HG02571 (cell line): ENCODE results near the gene CLDND2.

Experiments used
- ATAC-seq: cut with Tn5 transposase; IDR thresholded peaks from one replicate; pipeline ENCODE4 v1.9.1; 2021; ENCODE audit warnings: mild to moderate bottlenecking, moderate library complexity; ENCODE audit not compliant: unreplicated experiment

The CLDND2 gene

DNA sequence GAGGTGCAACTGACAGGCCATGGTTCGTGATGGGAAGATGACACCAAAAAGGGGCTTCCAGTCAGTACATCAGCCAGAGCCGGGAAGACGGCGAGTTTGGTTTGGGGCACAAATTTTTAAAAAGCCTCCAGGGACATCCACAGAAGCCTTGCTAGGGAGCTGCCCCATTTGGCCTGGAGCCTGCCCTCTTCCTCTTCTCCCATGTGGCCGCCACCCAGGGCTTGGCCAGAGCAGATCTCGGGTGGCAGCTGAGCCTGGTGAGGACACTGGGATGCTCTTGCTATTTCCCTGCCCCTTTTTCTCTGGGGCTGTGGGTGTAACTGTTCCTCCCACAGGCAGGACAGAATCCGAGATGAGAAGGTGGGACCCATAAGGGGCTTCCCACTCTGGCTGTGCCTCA lies 10.9 kb downstream of the CLDND2 start:
- no peak for ATAC-seq

DNA sequence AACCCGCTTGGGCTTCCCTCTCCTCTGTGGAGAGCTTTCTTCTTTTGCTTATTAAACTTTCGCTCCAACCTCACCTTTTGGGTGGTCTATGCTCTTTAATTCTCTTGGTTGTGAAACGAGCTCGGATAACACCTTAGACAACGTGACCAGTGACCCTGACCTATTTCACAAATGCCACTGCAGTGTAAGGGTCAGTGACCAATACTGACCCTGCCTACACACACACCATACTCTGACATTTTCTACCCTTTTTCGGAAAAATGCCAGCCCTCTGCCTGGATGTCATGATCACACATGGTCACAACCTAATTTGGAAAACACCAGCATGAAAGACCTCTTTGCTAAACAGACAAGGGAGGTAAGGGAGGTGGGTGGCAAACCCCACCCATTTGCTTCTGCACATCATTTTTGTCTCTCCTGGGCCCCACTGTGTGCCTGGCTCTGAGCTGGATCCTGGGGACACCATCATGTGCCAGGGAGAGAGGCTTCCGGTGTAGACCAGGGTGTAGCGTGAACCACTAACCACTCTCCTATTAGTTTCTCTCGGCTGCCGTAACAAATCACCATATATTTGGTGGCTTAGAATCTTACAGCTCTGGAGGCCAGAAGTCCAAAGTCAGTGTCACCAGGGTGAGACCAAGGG lies 12.5 kb downstream of the CLDND2 start:
- ATAC-seq = no peak

DNA sequence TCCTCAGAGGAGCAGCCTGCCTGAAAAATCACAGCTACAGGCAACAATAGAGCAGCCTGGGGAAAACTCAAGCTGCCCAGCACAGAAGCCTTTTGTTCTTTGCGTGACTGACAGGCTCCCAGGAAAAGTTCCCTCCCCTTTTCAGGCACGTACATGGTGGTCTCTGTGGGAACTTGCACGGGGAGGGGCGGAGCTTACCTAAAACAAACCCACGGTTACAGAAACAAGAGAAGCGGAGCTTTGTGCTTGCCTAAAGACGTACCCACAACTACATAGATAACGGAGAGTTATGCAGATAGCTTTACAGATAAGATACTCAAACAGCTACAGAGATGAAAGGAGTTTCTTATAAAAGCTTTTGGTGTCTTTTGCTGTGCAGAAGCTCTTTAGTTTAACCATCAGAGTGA lies 14.1 kb downstream of the CLDND2 start:
- no peak for ATAC-seq

DNA sequence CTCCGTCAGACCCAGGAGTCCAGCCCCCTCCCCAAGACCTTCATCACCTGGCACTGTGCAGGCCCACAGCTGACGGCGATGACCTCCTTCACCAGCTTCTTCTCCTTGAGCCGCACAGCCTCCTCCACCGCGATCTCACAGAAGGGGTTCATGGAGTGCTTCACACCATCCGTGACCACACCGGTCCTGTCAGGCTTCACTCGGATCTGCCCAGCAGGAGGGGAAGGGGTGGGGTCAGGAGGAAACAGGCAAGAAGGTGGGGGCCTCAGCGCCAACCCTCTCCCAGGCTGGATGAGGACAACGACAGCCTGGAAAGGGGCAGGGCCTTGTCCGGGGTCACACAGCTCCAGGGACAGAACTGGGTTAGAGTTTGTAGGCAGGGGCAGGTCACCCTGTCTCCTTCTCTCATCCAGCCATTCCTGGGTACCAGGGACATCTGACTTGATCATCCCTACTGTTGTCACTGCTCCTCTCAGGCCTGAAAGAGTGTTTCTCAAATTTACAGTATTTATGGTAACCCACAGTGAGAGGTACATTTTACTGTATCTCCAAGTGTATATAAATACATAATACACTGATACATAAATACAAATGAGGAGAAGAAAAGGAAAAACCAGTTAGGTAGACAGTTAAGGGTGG lies 14.6 kb downstream of the CLDND2 start:
- no peak for ATAC-seq

DNA sequence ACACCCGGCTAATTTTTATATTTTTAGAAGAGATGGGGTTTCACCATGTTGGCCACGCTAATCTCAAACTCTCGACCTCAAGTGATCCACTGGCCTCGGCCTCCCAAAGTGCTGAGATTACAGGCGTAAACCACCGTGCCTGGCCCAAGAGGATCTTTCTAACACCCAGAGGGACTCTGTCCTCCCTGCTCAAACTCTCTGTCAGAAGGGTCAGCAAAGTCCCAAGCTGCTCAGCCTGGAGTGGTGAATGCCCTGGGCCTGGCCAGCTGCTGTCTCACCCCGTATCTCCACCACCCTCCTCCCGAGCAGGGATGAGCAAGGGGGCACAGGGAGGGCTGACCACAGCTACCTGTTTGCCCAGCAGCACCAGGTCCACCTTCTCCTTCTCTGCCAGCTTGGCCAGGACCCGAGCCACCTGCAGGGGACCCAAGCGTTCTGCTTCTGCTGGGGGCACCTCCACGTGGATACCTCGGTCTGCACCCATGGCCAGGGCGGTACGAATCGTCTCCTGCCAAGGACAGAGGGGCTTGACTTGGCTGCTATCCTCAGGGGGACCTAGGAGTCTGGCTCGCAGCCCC lies 15.9 kb downstream of the CLDND2 start:
- ATAC-seq = no peak

DNA sequence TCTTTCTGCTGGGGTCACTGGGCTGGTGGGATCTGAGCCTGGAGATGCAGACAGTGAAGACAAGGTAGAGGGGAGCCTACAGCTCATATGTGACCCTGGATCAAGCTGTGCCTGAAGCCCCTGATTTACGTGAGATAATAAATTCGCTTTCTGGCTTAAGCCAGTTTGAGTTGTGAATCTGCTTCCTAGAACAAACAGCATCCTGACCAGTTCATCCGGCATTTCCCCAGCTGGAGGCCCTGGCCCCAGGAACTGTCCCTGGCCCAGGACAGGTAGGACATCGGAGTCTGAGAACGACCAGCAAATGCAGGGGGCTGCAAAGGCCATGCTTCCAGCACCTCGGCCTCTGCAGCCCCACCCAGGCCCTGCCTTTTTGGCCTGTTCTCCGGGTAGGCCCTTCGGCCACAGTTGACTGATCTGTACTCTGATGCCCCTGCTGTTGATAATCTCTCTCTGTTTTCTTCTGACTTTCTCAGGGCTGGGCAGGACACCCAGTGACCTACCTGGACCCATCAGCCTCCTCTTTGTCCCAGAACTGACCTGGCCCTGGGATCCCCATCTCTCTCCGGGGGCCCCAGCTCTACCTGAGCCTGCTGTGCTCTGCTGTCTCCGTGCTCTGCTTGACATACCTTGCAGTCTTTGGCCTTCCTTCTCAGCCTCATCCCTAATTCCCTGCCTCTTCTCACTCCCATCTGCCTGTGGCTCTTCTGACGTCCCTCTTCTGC lies 17.4 kb downstream of the CLDND2 start:
- no peak for ATAC-seq

DNA sequence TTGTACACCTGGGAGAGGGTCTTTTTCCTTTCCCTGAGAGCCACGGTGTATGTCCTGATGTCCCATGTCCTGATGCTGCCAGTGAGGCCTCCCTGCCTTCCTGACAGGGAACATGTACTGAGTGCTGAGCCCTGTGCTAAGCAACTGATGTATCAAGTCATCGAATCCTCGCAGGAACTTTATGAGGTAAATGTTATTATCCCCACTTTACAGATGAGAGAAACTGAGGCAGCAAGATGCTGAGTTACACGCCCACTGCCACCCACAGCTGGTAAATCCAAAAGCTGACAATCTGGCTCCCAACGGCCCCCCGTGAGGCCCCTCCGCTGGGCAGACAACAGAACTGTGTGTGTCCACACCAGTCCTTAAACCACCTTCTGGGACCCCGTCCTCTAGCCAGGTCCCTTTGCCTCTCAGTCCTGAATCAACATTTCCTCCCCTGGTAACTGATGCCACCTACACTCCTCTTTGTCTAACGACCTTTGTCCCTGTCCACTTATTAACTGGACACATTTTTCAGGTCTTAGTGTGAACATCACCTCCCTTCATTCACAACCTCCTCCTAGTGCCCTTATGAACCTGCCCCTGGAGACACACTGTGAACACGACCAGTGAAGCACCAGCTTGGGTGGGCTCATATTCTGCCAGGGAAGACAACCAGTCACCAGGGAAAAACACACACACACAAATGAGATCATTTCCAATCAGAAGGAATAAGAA lies 21.4 kb downstream of the CLDND2 start:
- no peak for ATAC-seq

DNA sequence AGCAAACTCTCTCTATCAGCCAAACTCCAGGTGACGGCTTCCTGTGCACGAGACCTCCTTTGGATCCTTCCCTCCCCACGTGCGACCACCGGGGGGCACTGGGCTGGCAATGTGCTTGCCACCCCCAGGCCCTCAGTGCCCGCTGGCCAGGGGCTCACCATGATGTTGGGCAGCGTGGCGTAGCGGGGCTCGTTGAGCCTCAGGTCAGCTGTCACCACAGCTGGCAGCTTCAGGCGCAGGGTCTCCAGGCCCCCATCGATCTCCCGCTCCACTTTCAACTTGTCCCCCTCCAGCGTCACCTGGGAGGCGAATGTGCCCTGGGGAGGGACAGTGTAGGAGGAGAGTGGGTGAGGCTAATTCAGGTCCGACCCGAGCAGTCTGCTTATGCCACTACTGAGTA lies 22.1 kb downstream of the CLDND2 start:
- no peak for ATAC-seq

DNA sequence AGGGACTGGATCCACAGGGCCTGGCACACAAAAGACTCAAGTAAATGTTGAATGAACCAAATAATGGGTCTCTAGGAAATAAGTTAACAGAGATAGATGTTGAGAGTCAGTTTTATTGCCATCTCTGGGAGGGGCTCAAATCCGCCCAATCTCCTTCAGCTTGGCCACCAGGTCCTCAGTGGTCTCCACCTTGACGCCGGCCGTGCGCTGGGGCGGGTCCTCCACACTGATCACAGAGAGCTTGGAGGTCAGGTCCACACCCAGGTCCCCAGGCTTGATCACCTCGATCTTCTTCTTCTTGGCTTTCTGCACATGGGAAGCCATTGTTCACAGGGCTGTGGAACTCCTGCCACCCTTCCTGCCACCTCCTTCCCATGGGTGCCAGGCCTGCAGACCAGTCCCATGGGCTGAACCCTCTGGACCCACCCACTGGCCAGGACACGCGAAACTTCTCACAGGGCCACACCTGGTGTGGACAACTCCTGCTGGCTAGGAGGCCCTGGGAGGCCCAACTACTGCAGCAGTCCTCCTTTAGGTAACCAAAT lies 23.7 kb downstream of the CLDND2 start:
- no peak for ATAC-seq

DNA sequence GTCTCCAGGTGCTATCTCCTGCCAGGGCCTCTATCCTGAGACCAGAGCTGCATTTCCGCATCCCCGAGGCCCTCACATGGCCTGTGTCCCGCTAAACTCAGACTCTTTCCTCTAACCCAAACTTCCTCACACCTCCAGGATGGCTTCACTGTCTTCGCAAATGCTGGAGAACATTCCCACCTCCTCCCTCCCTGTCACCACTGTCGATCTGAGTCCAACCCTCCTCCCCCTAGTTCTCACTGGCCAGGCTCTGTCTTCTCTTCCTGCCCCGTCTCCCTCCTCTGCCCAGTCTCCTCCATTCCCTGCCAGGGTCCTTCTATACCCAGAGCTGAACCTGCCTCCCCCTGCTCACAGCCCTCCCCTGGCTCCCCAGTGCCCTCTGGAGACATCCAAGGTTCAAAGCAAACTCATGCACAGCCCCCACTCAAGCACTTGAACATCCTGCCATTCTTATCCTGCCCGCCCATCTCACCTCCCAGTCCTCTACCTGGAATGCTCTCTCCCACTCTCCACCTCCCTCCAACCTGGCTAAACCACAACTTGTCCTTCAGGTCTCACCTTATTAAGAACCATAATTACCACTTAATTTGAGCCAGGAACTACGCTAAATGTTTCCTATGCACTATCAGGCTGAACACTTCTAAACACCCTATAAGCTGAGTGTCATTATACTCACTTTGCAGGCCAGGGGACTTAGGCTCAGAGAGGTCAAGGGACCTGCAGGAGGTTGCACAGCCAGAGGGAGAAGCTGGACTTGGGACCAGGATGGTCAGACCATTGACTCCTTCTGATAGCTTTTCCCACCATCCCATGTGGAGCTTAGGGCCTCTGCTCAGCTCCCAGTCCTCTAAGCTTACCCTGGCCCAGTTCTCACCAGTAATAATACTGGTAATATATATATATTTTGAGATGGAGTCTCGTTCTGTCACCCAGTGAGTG lies 25.9 kb downstream of the CLDND2 start:
- no peak for ATAC-seq

DNA sequence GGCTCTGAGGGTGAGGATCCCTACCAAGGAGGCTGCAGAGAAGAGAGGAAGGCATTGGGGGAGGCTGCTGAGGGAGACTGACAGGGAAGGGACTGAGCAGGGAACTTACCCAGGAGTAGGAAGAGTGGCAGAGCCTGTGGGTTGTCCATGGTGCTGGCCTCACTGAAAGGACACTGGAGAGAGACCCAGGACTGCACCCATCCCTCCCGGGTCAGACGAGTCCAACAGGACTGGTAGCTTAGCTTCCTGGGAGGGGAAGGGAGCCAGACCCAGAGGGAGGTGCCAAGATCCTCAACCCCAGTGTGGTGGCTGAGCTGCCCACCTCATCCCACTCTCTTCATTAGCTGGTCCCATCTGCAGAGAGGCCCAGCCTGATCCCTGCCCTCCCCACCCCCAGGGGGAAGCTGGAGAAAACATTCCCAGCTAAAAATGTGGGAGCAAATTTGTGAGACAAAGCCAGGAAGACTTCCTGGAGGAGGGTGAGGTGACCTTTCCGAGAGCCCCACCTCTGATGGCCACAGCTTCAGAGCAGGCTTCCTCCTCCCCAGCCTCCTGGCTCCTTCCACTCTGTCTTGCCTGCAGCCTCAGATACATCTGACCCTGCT lies 26.7 kb downstream of the CLDND2 start, which contains the start of gene VSIG10L:
Gene VSIG10L (minus strand): TSS at position 164 of the 605 bp plus-strand sequence. CDS start 15 bp downstream, at position 149.
- ATAC-seq = no peak

DNA sequence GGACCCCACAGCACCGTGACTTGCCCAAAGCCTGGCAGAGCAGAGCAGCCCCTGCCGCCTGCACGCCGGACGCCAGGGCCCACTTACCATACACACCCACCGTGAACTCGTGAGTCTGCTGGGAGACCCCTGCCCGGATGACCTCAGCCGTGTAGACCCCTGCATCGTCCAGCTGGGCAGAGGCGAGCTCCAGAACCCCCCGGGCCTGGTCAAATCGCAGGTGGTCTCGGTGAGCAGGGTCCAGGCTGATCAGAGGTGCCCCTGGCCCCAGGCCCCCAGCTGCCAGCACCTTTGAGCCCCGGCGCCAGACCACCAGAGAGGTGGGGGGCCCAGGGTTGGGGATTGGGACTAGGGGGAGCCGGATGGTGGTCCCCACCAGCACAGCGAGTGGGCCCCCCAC lies 27.7 kb downstream of the CLDND2 start:
- ATAC-seq = no peak

DNA sequence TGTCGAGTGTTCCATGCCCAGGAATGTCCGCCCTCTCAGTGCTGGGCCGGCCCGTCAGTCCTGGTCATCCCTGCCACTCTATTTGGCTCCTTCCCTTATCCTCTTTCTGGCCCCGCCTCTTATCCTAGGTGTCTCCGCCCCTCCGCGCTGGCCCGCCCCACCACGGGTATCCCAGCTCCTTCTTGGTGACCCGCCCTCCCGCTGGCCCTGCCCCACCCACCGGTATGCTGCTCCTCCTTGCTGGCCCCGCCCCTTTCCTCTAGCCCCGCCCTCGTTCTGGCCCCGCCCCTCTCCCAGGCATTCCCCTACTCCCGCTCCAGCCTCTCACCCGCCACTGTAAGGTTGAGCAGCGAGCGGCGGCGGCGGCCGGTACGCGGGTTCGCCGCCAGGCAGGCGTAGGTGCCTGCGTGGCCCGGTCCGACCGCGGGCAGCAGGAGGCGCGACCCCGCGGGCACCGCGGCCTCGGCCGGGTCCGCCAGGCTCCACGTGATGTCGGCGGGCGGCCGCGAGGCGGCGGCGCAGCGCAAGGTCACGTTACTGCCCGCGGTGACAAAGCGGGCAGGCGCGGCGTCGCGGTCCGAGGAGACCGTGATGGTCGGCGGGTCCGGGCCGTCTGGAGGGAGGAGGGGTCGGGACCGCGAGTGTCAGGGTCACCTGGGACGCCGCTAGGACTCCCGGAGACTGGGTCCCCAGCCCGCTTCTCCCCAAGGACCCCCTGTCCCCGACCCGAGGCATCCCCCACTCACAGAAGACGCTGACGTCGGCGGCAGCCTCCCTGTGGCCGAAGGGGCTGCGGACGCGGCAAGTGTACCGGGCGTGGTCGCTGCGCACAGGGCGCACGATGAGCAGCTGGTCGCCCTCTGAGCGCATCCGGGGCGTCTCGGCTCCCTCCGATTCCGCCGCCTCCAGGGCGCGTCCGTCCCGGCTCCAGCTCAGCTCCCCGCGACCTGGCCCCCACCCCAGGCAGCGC lies 28.8 kb downstream of the CLDND2 start:
- ATAC-seq = peak; percentile 43

DNA sequence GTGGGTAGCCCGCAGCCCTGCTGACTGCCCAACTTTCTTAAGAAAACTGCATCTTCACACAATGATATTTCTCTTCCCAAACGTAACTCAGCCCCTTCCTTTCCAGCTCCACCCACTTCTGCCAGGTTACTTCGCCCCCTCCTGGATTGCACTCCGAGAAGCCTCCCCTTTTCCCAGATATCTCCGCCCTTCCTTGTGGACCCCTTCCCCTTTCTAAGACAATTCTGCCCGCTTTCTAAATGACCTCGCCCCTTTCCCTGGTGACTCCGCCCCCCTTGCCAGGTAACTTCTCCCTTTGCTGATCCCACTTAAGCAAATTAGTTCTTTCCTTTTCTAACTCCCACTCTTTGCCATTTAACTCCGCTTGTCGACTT lies 29.5 kb downstream of the CLDND2 start:
- ATAC-seq = no peak

DNA sequence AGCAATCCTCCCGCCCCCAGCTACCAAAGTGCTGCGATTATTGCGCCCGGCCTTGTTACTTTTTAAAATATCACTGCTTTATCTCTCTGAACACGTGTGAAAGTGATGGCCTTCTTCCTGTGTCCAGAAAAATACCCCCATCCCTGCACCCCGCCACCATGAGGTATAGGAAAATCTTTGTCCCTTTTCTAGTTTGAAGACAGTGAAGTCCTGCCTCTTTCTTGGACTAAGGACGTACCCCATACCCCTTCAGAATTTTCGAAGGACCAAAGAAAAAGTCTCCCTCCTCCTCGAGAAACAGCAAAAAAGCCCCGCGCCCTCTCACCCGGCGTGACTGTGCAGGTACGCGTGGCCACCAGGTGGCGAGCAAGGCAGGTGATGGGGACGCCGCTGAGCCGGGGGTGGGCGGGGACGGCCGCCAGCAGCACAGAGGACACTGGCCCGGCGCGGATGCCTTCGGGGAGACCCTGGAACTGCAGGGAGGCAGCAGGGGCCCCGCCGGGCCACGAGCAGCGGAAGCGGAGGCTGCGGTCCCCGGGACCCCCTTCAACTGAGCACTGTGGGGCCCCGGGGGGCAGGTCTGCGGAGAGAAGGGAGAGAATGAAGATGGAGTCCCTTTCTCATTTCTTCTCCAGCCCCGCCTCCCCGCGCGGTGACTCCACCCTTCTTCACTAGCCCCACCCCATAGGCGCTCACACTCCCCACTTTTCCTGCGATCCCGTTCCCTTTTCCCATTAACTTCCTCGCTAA lies 30.1 kb downstream of the CLDND2 start:
- peak; percentile 50 for ATAC-seq

DNA sequence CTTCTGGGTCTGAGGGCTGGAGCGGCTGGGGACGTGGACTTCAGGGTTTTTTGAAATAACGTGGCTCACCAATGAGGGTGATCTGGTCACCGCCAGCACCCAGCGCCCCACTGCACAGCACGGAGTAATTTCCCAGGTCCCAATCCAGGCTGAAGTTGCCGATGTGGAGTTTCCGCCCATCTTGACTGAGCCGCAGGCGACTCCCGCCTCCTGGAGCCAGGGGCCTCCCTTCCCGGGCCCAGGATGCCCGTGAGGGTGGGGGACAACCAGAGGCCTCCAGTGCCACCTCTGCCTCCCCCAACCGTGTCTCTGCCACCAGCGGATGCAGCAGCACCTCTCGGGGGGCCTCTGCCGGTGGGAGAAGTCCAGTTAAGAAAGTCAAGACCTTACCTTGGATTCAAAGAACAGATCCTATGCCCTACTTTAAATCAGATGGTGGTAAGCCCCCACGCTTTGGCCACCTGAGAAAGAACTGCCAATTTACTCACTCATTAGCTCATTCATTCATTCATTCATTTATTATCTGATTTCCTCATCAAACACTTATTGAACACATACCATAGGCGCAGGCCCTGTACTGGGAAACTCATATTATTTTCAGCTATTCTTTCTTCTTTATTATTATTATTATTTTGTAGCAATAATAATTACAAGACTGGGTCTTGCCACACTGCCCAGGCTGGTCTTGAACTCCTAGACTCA lies 30.8 kb downstream of the CLDND2 start:
- ATAC-seq = no peak
